PC-9 (cell line): ENCODE results near the gene YWHAB. TPM values are rescaled to one million over a fixed set of nuclear protein-coding genes. Genes with fewer than 3 reads are reported as not detected.

Experiments
- BruUV-seq: library from RNA; stranded (reverse); fragments of 400-500 nt; replicated peaks from 2 replicates; lab custom pipeline; 2021; lab: Mats Ljungman, UMichigan
- CTCF ChIA-PET: fragments of 300-600 bp; sonication (Branson Sonifier 250); formaldehyde crosslinking; loops from one replicate; lab custom pipeline; 2022; ENCODE audit warnings: antibody characterized with exemption; lab: Charles Lee
- POLR2A ChIA-PET: fragments of 300-600 bp; sonication (Branson Sonifier 250); formaldehyde crosslinking; loops from one replicate; lab custom pipeline; 2022; ENCODE audit warnings: antibody characterized with exemption; ENCODE audit not compliant: unreplicated experiment; lab: Charles Lee
- DNase-seq, 2 experiments: peaks; one replicate each; pipeline versions ENCODE4 v3.0.0 to v3.0.0-alpha.2; 2015 to 2022; ENCODE audit warnings: mixed read lengths in 1 of 2
- H2AFZ ChIP-seq: fragments of 200-600 bp; sonication (generic); 2 replicates; pipeline ENCODE4 v1.8.1; 2017; ENCODE audit warnings: antibody characterized with exemption
- H3F3A ChIP-seq: fragments of 200-600 bp; sonication (generic); 2 replicates; pipeline ENCODE4 v1.8.1; 2017; ENCODE audit warnings: antibody characterized with exemption, mild to moderate bottlenecking, low read depth; ENCODE audit not compliant: insufficient read depth
- H3K27ac ChIP-seq: fragments of 200-600 bp; sonication (generic); 2 replicates; pipeline ENCODE4 v1.6.1; 2016; ENCODE audit warnings: mixed run types
- H3K27me3 ChIP-seq: fragments of 200-600 bp; sonication (generic); 2 replicates; pipeline ENCODE4 v1.6.1; 2016; ENCODE audit warnings: low read depth, mixed run types; ENCODE audit not compliant: insufficient read depth
- H3K36me3 ChIP-seq: fragments of 200-600 bp; sonication (generic); 2 replicates; pipeline ENCODE4 v1.6.1; 2016; ENCODE audit warnings: low read depth, mixed run types
- H3K4me1 ChIP-seq: fragments of 200-600 bp; sonication (generic); replicated peaks from 2 replicates; pipeline ENCODE4 v1.6.1; 2016; ENCODE audit warnings: mixed run types; ENCODE audit not compliant: insufficient read depth
- H3K4me2 ChIP-seq: fragments of 200-600 bp; sonication (generic); 2 replicates; pipeline ENCODE4 v1.6.1; 2017; ENCODE audit warnings: mixed run types
- H3K4me3 ChIP-seq: fragments of 200-600 bp; sonication (generic); 2 replicates; pipeline ENCODE4 v1.6.1; 2016; ENCODE audit warnings: mixed run types
- H3K79me2 ChIP-seq: fragments of 200-600 bp; sonication (generic); 2 replicates; pipeline ENCODE4 v1.6.1; 2017; ENCODE audit warnings: low read depth, mixed run types
- H3K9me2 ChIP-seq: fragments of 200-600 bp; sonication (generic); 2 replicates; pipeline ENCODE4 v1.8.1; 2017; ENCODE audit warnings: mild to moderate bottlenecking; ENCODE audit not compliant: insufficient read depth
- H3K9me3 ChIP-seq: fragments of 200-600 bp; sonication (generic); 2 replicates; pipeline ENCODE4 v1.8.1; 2016; ENCODE audit warnings: low read depth; ENCODE audit not compliant: insufficient read depth
- H4K20me1 ChIP-seq: fragments of 200-600 bp; sonication (generic); 2 replicates; pipeline ENCODE4 v1.8.1; 2017; ENCODE audit not compliant: insufficient read depth
- CTCF ChIP-seq: fragments of 200-600 bp; sonication (generic); conservative IDR thresholded peaks from 2 replicates; pipeline ENCODE4 v1.6.1; 2017; ENCODE audit warnings: mixed run types, antibody characterized with exemption, mild to moderate bottlenecking, moderate library complexity
- EZH2 ChIP-seq: fragments of 200-600 bp; sonication (generic); IDR thresholded peaks from 2 replicates; pipeline ENCODE4 v1.8.0; 2017; ENCODE audit warnings: antibody characterized with exemption, low read depth
- intact Hi-C: fragments of 100-400 bp; cut with micrococcal nuclease; formaldehyde crosslinking; loops from one replicate; pipeline ENCODE4 v1.10.0; 2022; ENCODE audit not compliant: unreplicated experiment
- total RNA-seq: library from RNA; stranded (reverse); gene quantifications from 2 replicates; pipeline ENCODE4 v1.2.3, GENCODE V29; 2021

The YWHAB gene
- total RNA-seq, 1 experiment from 2014 or later: 249 TPM

GRCh38 chr20:44891826-44892225 is 6.3 kb downstream of the YWHAB start:
- Histone ChIP-seq H2AFZ (no peak overlapping the region), H3K27me3 (no peaks in the 10 kb centered on the region), H3K9me3 (no peaks in the 10 kb centered on the region), H3K4me1 (peaks cover 41% of the 10 kb centered on the region), H3K27ac (no peak overlapping the region), H3K9me2 (no peaks in the 10 kb centered on the region), H3F3A (peaks cover 32% of the 10 kb centered on the region), H3K4me3 (no peak overlapping the region), H4K20me1 (peaks cover 100% of the 10 kb centered on the region), H3K36me3 (peaks cover 50% of the 10 kb centered on the region; the same call in 1 of the 2 replicates), H3K79me2 (peaks cover 100% of the 10 kb centered on the region), H3K4me2 (no peak overlapping the region)
- TF ChIP-seq EZH2: no peak
- TF ChIP-seq CTCF: no peak
- intact Hi-C loops: no loop called here
- ChIA-PET POLR2A (no interaction called here), CTCF (no interaction called here)
- DNase-seq: no peak
- no TSS peak for BruUV-seq

GRCh38 chr20:44894959-44895358 is 9.5 kb downstream of the YWHAB start:
- no peak overlapping the region for H2AFZ ChIP-seq
- H3K9me3 ChIP-seq: no peaks in the 10 kb centered on the region
- no peaks in the 10 kb centered on the region for H3K27me3 ChIP-seq
- TF ChIP-seq CTCF: no peak
- TF ChIP-seq EZH2: no peak
- peaks cover 100% of the 10 kb centered on the region for H4K20me1 ChIP-seq
- DNase-seq: no peak
- peaks cover 11% of the 10 kb centered on the region for H3K4me1 ChIP-seq
- H3K4me2 ChIP-seq: no peak overlapping the region
- no TSS peak for BruUV-seq
- intact Hi-C loops: no loop called here
- ChIA-PET CTCF (no interaction called here), POLR2A (no interaction called here)
- H3K36me3 ChIP-seq: peaks cover 35% of the 10 kb centered on the region
- H3F3A ChIP-seq: peaks cover 16% of the 10 kb centered on the region
- no peak overlapping the region for H3K27ac ChIP-seq
- H3K9me2 ChIP-seq: no peaks in the 10 kb centered on the region
- peaks cover 100% of the 10 kb centered on the region for H3K79me2 ChIP-seq
- no peak overlapping the region for H3K4me3 ChIP-seq

GRCh38 chr20:44896583-44896982 is 11.1 kb downstream of the YWHAB start:
- H3K36me3 ChIP-seq: peaks cover 38% of the 10 kb centered on the region
- H3K9me3 ChIP-seq: no peaks in the 10 kb centered on the region
- H3K27ac ChIP-seq: no peak overlapping the region
- no peaks in the 10 kb centered on the region for H3K9me2 ChIP-seq
- TF ChIP-seq EZH2 (no peak), CTCF (no peak)
- POLR2A ChIA-PET: no interaction called here
- peaks cover 100% of the 10 kb centered on the region for H3K79me2 ChIP-seq
- peaks cover 8% of the 10 kb centered on the region for H3K4me1 ChIP-seq
- intact Hi-C loops: no loop called here
- CTCF ChIA-PET: no interaction called here
- no peak overlapping the region for H3K4me2 ChIP-seq
- DNase-seq: no peak
- no peak overlapping the region for H2AFZ ChIP-seq
- H3K27me3 ChIP-seq: no peaks in the 10 kb centered on the region
- BruUV-seq: no TSS peak
- peaks cover 21% of the 10 kb centered on the region for H3F3A ChIP-seq
- no peak overlapping the region for H3K4me3 ChIP-seq
- H4K20me1 ChIP-seq: peaks cover 100% of the 10 kb centered on the region
